Stomach smooth muscle (tissue), 2 donors: ENCODE results near the gene RBM39.

Experiments used
- H3K27ac ChIP-seq: one replicate; pipeline ENCODE4 v1.7.0; 2013; ENCODE audit warnings: mild to moderate bottlenecking, low read length, inconsistent platforms
- H3K27me3 ChIP-seq, 2 donors: one replicate each; pipeline ENCODE4 v1.7.0; 2013; ENCODE audit warnings: low read length in 2 of 2; ENCODE audit not compliant: insufficient read depth in 2 of 2, control insufficient read depth in 1 of 2
- H3K36me3 ChIP-seq, 2 donors: one replicate each; pipeline ENCODE4 v1.7.0; 2013; ENCODE audit warnings: low read length in 2 of 2; ENCODE audit not compliant: control insufficient read depth in 2 of 2, insufficient read depth in 2 of 2
- H3K4me1 ChIP-seq: one replicate; pipeline ENCODE4 v1.7.0; 2013; ENCODE audit warnings: low read length; ENCODE audit not compliant: control insufficient read depth, insufficient read depth
- H3K4me3 ChIP-seq, 2 donors: one replicate each; pipeline ENCODE4 v1.7.0; 2013; ENCODE audit warnings: low read length in 2 of 2
- H3K9ac ChIP-seq, 2 donors: one replicate each; pipeline ENCODE4 v1.7.0; 2013; ENCODE audit warnings: low read length in 2 of 2, mild to moderate bottlenecking in 1 of 2
- H3K9me3 ChIP-seq, 2 donors: one replicate each; pipeline ENCODE4 v1.7.0; 2013; ENCODE audit warnings: low read length in 2 of 2; ENCODE audit not compliant: control insufficient read depth in 2 of 2
- donor health status: healthy.
- donor health status: Pancreatic carcinoma.

The RBM39 gene

GRCh38 chr20:35663516-35664465, 78.3 kb downstream of the RBM39 start:
- no peaks in the 10 kb centered on the region for H3K9me3 ChIP-seq
- H3K4me3 ChIP-seq: peak overlapping the region; percentile 97 to 99
- H3K27ac ChIP-seq: peak overlapping the region; percentile 96
- H3K4me1 ChIP-seq: peaks cover 7% of the 10 kb centered on the region
- H3K36me3 ChIP-seq: peaks cover 1 to 2% of the 10 kb centered on the region in 2 donors
- peak overlapping the region; percentile 95 to 99 for H3K9ac ChIP-seq
- no peaks in the 10 kb centered on the region for H3K27me3 ChIP-seq

DNA sequence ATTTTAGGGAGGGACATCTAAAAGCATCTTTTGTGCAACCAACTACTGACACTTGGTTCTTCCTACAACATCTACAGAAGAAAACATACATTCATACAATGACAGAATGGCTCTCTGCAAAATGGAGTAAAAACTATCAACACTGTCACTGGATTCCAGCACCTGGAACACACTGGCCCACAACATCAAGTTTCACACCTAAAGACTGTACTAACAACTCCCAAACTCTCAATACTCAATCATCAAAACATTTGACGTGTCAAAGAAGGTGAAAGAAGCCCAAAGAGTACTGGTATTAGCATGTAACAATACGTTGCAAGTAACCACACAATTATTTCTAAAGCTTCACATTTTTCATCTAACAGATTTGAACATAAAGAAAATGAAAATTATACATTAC, 79.5 kb downstream of the RBM39 start:
- H3K9ac ChIP-seq: peak overlapping the region in 1 of 2 donors; percentile 95
- H3K4me3 ChIP-seq: peak overlapping the region; percentile 97 to 99
- H3K36me3 ChIP-seq: no peaks in the 10 kb centered on the region
- H3K27ac ChIP-seq: no peak overlapping the region
- no peaks in the 10 kb centered on the region for H3K27me3 ChIP-seq
- H3K9me3 ChIP-seq: no peaks in the 10 kb centered on the region
- H3K4me1 ChIP-seq: peaks cover 7% of the 10 kb centered on the region

GRCh38 chr20:35661908-35662307, 80.2 kb downstream of the RBM39 start:
- Histone ChIP-seq H3K4me1 (peaks cover 7% of the 10 kb centered on the region), H3K27me3 (no peaks in the 10 kb centered on the region), H3K9me3 (no peaks in the 10 kb centered on the region), H3K9ac (no peak overlapping the region), H3K4me3 (peak overlapping the region in 1 of 2 donors; percentile 97), H3K27ac (no peak overlapping the region), H3K36me3 (no peaks in the 10 kb centered on the region)

DNA sequence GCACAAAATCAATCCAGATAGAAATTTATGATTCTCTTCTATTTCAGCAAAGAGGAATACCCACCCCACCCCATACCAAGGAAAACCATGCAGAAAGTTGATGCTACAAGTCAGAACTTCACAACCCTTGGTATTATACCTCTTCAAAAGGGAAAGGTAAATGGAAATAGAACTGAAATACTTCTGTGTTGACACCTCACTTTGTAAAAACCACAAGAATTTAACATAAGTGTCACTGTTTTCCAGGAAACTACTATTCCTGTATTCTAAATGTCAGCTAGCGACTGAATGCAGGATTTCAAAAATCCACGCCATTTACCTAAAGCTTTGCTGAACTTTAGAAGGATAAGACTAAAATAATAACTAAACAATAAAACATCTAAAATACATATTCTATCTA, 81.0 kb downstream of the RBM39 start:
- Histone ChIP-seq H3K36me3 (no peaks in the 10 kb centered on the region), H3K27me3 (no peaks in the 10 kb centered on the region), H3K27ac (no peak overlapping the region), H3K4me3 (no peak overlapping the region), H3K4me1 (peaks cover 7% of the 10 kb centered on the region), H3K9ac (no peak overlapping the region), H3K9me3 (no peaks in the 10 kb centered on the region)

GRCh38 chr20:35660122-35660937, 81.7 kb downstream of the RBM39 start:
- Histone ChIP-seq H3K36me3 (peaks cover 0 to under 1% of the 10 kb centered on the region in 2 donors), H3K9me3 (no peaks in the 10 kb centered on the region), H3K4me1 (peaks cover 7% of the 10 kb centered on the region), H3K9ac (no peak overlapping the region), H3K4me3 (no peak overlapping the region), H3K27ac (no peak overlapping the region), H3K27me3 (no peaks in the 10 kb centered on the region)

GRCh38 chr20:35657271-35657670, 84.8 kb downstream of the RBM39 start:
- no peak overlapping the region for H3K4me3 ChIP-seq
- H3K36me3 ChIP-seq: peaks cover 19 to 20% of the 10 kb centered on the region in 2 donors
- no peak overlapping the region for H3K27ac ChIP-seq
- no peaks in the 10 kb centered on the region for H3K9me3 ChIP-seq
- H3K9ac ChIP-seq: no peak overlapping the region
- H3K27me3 ChIP-seq: no peaks in the 10 kb centered on the region
- peaks cover 4% of the 10 kb centered on the region for H3K4me1 ChIP-seq

GRCh38 chr20:35654415-35654814, 87.6 kb downstream of the RBM39 start:
- Histone ChIP-seq H3K27me3 (no peaks in the 10 kb centered on the region), H3K4me1 (peaks cover 4% of the 10 kb centered on the region), H3K9ac (no peak overlapping the region), H3K4me3 (no peak overlapping the region), H3K27ac (no peak overlapping the region), H3K9me3 (no peaks in the 10 kb centered on the region), H3K36me3 (peaks cover 19 to 20% of the 10 kb centered on the region in 2 donors)

DNA sequence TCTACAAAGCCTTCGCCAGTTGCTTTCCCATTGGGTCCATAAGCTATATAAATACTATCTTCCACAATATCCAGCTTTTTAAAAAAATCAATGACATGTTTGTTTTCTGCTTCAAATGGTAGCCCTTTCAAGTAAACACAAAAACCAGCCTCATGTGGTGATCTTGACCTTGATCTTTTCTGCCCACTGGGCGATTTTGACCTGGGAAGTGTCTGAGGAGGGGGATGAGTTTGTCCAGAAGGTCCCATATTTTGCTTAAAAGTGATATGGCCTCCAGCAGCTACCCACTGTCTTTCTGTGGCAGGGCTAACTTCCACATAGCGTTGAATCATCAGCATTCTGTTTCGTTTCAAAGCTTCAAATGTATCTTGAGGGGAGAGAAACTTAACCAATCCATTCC, 88.2 kb downstream of the RBM39 start:
- H3K9me3 ChIP-seq: no peaks in the 10 kb centered on the region
- H3K36me3 ChIP-seq: peaks cover 19 to 20% of the 10 kb centered on the region in 2 donors
- H3K9ac ChIP-seq: no peak overlapping the region
- H3K27me3 ChIP-seq: no peaks in the 10 kb centered on the region
- peaks cover 9% of the 10 kb centered on the region for H3K4me1 ChIP-seq
- H3K27ac ChIP-seq: no peak overlapping the region
- no peak overlapping the region for H3K4me3 ChIP-seq
